Cardiac muscle cell (in vitro differentiated cells and primary cell): ENCODE results near the gene EP400. TPM values are rescaled to one million over a fixed set of nuclear protein-coding genes. Genes with fewer than 3 reads are reported as not detected.

Experiments
- DNase-seq, 2 donors: peaks; one replicate each; pipeline versions ENCODE4 v3.0.0 to v3.0.0-alpha.2; 2010 to 2017; ENCODE audit warnings: low read depth in 1 of 2, low spot score in 1 of 2
- H3K27ac ChIP-seq: fragments of 200-600 bp; sonication (generic); 2 replicates; pipeline ENCODE4 v1.5.1; 2016
- H3K27me3 ChIP-seq: fragments of 200-600 bp; sonication (generic); 2 replicates; pipeline ENCODE4 v1.6.0; 2016; ENCODE audit warnings: control low read depth
- H3K36me3 ChIP-seq: fragments of 200-600 bp; sonication (generic); 2 replicates; pipeline ENCODE4 v1.5.1; 2016; ENCODE audit warnings: control low read depth
- H3K4me1 ChIP-seq: fragments of 200-600 bp; sonication (generic); 2 replicates; pipeline ENCODE4 v1.8.1; 2017; ENCODE audit warnings: low read depth, mild to moderate bottlenecking, mixed run types
- H3K4me3 ChIP-seq: fragments of 200-600 bp; sonication (generic); 2 replicates; pipeline ENCODE4 v1.5.1; 2016; ENCODE audit warnings: mild to moderate bottlenecking
- H3K9me3 ChIP-seq: fragments of 200-600 bp; sonication (generic); 2 replicates; pipeline ENCODE4 v1.5.1; 2017; ENCODE audit warnings: low read depth, mild to moderate bottlenecking, control low read depth
- polyA plus RNA-seq: library from polyadenylated mRNA; unstranded; fragments of >200 nt; fragmentation: Nextera tagmentation; extraction: Ambion mirVana; gene quantifications from 2 replicates; pipeline ENCODE4 v1.2.1, GENCODE V29; 2016
- total RNA-seq: library from RNA; depleted of rRNA; stranded (reverse); fragments of >200 nt; gene quantifications from 2 replicates; pipeline ENCODE4 v1.2.3, GENCODE V29; 2016
- TF ChIP-seq, protein P1 (sequence below): IDR thresholded peaks from 2 replicates; pipeline ENCODE4 v1.5.1; 2012; ENCODE audit warnings: low read depth, mild to moderate bottlenecking, low read length

The EP400 gene
- total and polyA plus RNA-seq, 2 experiments from 2014 or later: 14.6 to 28.4 TPM

DNA sequence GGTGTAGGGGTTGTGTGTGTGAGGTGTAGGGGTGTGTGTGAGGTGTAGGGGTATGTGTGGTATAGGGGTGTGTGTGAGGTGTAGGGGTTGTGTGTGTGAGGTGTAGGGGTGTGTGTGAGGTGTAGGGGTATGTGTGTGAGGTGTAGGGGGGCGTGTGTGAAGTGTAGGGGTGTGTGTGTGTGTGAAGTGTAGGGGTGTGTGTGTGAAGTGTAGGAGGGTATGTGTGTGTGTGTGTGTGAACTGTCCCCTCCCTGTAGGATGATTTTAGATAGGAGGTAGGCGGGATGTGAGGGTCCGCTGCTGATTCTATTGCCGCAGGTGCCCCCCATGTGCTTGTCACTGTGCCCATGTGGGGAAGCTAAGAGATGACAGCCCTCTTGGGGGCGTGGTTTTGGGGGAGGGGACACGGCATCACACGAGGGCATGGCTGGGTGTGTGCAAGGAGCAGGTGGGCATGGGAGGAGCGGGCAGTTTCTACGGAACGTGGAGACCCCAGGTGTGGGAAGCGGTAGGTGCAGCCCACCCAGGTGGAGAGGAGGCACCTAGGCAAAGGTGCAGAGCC is 105.9 kb downstream of the EP400 start:
- DNase-seq: no peak
- H3K36me3 ChIP-seq: peaks cover 32% of the 10 kb centered on the region
- H3K27me3 ChIP-seq: no peaks in the 10 kb centered on the region
- H3K4me1 ChIP-seq: no peaks in the 10 kb centered on the region
- no peak overlapping the region for H3K27ac ChIP-seq
- no peaks in the 10 kb centered on the region for H3K9me3 ChIP-seq
- TF ChIP-seq, protein P1, sequence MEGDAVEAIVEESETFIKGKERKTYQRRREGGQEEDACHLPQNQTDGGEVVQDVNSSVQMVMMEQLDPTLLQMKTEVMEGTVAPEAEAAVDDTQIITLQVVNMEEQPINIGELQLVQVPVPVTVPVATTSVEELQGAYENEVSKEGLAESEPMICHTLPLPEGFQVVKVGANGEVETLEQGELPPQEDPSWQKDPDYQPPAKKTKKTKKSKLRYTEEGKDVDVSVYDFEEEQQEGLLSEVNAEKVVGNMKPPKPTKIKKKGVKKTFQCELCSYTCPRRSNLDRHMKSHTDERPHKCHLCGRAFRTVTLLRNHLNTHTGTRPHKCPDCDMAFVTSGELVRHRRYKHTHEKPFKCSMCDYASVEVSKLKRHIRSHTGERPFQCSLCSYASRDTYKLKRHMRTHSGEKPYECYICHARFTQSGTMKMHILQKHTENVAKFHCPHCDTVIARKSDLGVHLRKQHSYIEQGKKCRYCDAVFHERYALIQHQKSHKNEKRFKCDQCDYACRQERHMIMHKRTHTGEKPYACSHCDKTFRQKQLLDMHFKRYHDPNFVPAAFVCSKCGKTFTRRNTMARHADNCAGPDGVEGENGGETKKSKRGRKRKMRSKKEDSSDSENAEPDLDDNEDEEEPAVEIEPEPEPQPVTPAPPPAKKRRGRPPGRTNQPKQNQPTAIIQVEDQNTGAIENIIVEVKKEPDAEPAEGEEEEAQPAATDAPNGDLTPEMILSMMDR: no peak
- H3K4me3 ChIP-seq: no peak overlapping the region

DNA sequence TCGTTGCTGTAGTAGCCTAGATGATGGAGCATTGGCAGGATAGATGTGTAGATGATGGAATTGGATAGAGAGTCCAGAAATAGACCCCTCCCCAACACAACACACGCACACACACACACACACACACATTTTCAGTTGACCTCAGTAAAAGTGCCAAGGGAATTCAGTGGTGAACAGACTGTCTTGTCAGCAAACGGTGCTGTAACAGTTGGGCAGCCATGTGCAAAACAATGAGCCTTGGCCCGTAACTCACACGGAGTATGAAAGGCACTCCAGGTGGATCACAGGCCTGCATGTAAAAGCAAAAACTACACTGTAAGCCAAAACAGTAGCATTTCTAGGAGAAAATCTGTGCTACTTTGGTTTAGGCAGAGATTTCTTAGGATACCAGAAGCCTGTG is 106.6 kb downstream of the EP400 start:
- TF ChIP-seq, protein P1: no peak
- Histone ChIP-seq H3K9me3 (no peaks in the 10 kb centered on the region), H3K4me3 (no peak overlapping the region), H3K36me3 (peaks cover 25% of the 10 kb centered on the region), H3K4me1 (no peaks in the 10 kb centered on the region), H3K27ac (no peak overlapping the region), H3K27me3 (no peaks in the 10 kb centered on the region)
- DNase-seq: no peak

DNA sequence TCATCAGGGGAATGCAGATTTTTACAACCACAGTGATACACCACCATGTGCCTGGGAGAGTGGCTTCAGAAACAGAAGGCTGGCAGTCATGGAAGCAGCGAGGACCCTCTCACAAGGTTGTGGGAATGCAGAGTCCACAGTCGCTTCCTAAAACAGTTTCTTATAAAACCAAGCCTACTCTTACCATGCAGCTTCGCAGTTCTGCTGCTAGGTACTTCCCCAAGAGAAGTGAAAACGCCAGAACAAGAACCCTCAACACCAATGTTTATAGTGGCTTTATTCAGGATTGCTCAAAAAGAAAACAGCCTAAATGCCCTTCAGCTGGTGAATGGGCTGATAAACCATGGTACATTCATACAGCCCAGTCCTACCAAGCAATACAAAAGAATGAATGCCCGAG is 107.2 kb downstream of the EP400 start:
- no peak for DNase-seq
- no peaks in the 10 kb centered on the region for H3K27me3 ChIP-seq
- H3K27ac ChIP-seq: no peak overlapping the region
- peaks cover 25% of the 10 kb centered on the region for H3K36me3 ChIP-seq
- no peaks in the 10 kb centered on the region for H3K9me3 ChIP-seq
- H3K4me3 ChIP-seq: no peak overlapping the region
- no peaks in the 10 kb centered on the region for H3K4me1 ChIP-seq
- TF ChIP-seq, protein P1: no peak

DNA sequence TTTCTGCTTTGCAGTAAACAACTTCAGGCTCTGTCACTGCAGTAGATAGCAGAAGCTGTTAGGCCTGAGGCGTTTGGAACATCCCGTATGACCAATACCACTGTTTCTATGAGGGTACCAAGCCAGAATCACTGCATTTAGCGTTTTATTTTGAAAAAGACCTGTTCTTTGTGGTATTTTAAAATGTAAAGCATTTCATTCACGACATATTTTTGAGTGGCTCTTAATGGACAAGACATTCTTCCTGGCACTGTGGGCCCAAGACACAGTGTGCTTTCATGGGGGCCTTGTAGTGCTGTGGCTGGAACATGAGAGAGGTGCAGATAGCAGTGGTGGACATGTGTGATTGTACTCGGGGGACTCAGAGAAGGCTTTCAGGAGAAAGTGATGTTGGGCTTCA is 107.9 kb downstream of the EP400 start:
- Histone ChIP-seq H3K9me3 (no peaks in the 10 kb centered on the region), H3K4me3 (no peak overlapping the region), H3K27ac (no peak overlapping the region), H3K27me3 (no peaks in the 10 kb centered on the region), H3K4me1 (no peaks in the 10 kb centered on the region), H3K36me3 (peaks cover 27% of the 10 kb centered on the region)
- no peak for DNase-seq
- TF ChIP-seq, protein P1: no peak

DNA sequence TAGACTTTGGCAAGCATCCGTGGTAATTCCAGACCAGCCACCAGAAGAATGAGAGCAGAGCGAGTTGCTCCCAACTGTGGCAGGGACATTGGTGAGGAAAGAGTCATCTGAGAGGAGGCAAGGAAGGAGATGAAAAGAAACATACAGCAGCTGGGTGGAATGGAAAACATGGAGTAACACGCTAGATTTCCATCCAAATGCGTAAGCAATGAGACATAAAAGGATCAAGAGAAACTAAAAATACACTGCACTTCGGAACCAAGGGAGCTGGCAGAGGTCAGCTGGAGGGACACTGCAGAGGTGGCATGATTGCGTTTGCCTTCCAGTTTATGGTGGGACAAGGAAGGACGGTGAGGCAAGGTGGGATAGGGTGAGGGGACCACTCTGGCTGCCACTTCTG is 111.5 kb downstream of the EP400 start:
- no peak for DNase-seq
- TF ChIP-seq, protein P1: no peak
- H3K27ac ChIP-seq: no peak overlapping the region
- H3K27me3 ChIP-seq: no peaks in the 10 kb centered on the region
- H3K36me3 ChIP-seq: peaks cover 29% of the 10 kb centered on the region
- no peak overlapping the region for H3K4me3 ChIP-seq
- H3K4me1 ChIP-seq: no peaks in the 10 kb centered on the region
- no peaks in the 10 kb centered on the region for H3K9me3 ChIP-seq
